IPS DF 19.7 (cell line): Measurements from ENCODE around the gene CHRNA4.
"Not testable (repeated sequence)": the region's sequence is repeated elsewhere in the genome, so short reads cannot be mapped to it uniquely, and the experiment has no call there.

Experiments
- DNase-seq: peaks from one replicate; pipeline ENCODE4 v3.0.0-alpha.2; 2013; ENCODE audit warnings: low read depth, low spot score

CHRNA4 gene

DNA sequence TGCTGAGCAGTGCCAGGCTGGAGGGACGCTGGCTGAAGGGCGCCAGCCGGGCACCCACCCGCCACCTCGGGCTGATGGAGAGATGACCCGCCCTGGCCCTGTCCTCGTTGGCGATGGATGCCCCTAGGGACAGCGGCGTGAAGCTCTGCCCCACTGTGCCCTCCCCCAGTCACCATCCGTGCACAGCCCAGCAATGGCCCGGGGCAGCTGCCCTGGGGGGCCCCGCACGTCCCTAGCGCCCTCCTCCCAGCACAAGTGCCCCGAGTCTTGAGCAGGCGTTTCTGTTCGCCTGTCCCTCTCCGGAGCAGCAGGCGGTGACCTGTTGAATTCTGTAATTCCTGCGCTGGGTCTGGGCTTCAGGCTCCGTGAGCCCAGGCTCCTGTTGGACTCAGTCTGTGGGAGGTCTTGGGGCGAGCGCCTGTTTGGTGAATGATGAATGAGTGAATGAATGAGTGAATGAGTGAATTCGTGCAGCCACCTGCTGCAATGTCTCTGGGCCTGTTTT, 36.8 kb upstream of the CHRNA4 start:
- DNase-seq, result no peak

DNA sequence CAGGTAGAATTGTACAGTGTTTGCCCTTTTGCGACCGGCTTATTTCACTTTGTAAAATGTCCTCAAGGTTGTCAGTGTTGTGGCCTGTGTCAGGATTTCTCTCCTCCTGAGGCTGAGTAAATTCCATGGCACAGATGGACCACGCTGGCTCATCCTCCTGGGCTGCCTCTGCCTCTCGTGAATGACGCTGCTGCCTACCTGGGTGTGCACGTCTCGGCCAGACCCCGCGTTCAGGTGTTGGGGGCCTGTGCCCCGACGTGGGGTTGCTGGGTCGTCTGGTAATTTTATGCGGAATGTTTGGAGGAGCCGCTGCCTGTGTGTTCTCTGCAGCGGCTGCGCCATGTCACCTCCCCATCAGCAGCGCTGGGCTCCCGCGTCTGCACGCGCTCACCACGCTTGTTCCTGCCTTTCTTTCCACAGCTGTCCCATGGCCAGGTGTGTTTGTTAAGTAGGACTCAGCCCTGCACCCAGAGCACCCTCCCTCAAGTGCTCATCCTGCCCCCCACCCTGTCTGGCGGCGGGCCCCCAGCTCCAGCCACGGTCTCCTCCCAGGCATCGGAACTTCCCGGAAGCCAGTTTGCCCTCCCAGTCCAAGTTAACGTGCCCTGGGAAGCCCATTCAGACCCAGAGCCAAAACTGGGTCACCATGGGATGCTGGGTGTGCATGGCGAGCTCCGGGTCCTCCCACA, 36.1 kb upstream of the CHRNA4 start:
- no peak for DNase-seq

DNA sequence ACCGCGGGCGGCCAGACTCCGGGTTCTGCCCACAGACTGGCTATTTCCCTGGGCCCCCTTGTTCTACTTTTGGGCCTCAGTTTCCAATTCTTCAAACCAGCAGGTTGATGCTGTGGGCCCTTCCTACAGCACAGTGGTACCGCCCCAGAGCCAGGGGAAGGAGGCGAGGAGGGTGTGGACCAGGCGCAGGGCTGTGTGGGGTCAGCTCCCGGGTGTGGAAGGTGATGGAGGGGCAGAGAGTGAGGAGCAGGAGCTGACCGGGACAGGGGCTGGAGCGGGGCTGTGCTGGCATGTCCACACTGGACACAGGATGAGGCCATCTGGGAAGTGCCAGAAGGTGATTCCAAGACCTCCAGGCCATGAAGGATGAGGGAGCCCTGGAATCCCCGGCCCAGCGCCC, 35.2 kb upstream of the CHRNA4 start:
- no peak for DNase-seq

DNA sequence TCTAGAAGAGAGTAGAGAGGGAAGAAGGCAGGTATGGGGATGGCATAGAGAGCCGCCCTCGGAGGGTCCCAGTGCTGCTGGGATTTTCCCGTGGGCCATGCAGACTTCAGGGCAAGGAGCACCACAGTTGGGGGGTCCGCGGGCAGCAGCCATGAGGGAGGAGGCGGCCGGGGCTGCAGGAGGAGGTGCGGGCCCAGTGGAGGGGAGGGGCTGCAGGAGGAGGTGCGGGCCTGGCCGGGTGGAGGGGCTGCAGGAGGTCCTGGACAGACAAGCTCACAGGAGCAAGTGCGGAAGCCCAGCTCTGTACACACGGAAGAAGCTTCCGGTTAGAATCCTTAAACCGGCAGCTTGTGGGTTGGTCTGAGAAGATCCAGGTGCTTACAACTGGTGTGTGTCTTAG, 34.6 kb upstream of the CHRNA4 start:
- no peak for DNase-seq

DNA sequence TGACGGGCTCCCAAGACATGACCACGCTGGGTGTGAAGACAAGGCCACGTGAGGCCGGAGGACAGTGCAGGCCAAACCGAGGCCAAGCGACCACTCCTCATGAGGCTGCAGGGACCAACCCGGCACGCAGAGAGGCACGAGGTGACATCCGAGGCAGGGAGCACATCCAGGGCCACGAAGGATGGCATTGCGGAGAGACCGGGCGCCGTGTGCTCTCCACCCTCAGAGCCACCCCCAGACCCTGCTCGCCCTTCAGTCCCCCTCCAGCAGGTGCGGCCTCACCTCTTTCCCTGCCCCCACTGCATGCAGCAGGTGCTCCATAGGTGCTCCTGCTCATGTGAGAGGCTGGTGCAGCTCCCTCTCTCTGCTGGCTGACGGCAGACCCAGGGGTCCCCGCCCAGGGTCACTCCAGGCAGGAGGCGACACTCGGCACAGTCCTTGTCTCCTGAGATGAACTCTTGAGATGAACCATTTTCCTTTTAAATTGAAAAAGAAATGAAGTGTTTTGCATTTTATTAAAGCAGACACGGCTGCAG, 33.8 kb upstream of the CHRNA4 start:
- no peak for DNase-seq

DNA sequence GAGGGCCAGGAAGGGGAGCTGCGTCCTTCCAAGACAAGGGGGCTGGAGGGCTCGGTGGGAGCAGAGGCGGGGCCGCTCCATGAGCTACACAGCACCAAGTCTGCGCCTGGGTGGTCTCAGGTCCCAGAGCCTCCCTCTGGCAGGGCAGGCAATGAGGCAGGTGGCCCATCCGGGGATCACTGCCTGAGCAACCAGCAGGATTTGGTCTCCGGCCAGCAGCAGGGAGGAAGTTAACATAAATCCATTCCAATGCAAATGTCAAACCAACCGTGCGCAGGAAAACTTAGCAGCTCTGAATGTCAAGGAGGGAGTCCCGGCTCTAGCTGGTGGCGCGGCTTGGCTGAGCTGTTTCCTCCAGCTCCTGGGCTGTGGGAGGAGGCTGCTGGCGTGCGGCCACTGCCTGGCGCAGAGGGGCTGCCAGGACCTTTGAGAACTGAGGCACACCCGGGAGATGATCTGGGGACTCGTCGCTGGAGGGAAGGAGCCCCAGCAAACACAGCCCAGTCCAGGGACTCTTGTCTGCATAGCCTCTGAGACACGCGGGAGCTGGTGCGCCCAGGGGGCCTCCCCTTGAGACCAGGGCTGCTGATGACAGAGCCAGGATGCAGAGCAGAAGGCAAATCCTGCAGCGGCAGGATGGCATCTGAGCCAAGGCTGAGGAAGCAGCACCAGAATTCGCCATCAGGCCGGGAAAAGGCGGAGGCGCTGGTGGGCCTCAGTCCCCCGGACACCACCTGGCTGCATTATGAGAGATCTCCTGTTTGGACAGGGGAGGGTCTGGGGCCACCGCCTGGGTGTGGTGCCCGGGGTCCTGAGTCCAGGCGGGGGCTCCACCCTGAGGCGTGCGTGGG, 33.1 kb upstream of the CHRNA4 start:
- peak; percentile 69 for DNase-seq

DNA sequence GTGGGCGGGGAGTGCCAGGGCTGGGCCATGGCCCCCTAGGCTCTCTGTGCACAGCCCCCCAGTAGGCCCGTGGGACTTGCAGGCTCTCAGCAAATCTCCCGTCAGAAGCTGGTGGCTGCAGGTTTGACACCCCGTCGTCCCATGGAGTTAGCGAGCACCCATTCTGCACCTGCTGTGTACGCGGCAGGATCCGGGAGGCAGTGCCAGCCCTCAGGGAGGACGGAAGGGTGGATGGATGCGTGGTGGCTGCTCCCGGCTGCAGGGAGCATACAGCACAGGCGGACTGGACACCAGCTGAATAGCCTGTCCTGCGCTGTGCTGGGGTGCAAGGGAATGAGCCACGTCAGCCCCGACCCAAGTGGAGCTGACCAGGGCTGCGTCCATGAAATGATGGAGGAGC, 32.4 kb upstream of the CHRNA4 start:
- no peak for DNase-seq

DNA sequence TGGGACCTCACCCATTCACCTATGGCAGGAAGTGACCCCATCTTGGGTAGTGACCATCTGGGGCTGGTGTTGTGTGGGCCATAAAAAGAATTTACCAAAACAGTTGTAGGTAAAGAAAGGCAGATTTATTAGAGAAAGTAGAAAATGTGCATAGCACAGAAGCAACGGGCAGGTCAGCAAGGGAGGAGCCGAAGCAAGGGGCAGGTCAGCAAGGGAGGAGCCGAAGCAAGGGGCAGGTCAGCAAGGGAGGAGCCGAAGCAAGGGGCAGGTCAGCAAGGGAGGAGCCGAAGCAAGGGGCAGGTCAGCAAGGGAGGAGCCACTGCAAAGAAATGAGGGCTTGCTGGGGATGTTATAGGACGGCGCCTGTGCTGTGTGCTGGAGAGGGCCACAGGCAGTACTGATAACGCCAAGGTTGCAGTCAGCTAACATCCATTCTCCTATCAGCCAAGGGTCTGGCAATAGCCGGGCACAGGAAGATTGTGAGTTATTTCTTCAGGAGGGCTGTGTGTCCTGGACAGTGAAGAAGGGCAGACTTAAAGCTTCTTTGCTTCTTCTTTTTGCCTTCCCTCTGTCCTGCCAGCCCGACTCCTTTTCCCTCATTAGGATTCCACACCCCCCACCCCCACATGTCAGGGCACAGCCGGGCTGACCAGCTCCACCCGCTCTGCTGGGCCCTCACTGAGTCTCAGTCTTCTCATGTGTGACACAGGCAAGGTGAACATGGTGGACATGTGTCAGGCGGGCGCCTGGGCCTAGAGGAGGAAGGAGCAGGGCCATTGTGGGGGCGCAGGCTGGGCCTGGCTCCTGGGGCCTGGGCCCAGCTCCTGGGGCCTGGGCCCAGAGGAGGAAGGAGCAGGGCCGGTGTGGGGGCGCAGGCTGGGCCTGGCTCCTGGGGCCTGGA, 31.6 kb upstream of the CHRNA4 start:
- DNase-seq, result no peak

DNA sequence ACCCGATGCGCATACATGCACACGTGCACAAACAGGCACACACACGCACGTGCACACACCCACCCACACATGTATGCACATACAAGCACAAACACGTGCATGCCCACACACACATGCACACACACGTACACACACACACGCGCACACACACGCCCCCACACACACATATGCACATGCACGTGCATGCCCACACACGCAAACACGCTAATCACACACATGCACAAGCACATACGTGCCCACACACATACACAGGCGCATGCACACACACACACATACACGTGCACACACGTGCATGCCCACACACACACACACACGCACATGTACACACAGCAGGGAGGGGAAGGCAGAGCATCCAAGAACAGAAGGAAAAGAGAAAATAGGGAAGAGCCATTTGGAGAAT, 26.8 kb upstream of the CHRNA4 start:
- no peak for DNase-seq

DNA sequence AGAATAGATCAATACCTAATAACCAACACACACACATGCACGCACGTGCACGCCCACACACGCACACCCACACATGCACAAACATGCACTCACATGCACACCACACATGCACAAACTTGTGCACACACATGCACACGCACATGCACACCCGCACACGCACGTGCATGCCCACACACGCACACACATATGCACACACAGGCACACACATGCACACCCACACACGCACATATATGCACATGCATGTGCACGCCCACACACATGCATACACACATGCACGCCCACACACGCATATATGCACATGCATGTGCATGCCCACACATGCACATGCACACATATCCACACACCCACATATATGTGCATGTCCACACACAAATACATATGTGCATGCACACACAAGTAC, 26.2 kb upstream of the CHRNA4 start:
- no peak for DNase-seq

DNA sequence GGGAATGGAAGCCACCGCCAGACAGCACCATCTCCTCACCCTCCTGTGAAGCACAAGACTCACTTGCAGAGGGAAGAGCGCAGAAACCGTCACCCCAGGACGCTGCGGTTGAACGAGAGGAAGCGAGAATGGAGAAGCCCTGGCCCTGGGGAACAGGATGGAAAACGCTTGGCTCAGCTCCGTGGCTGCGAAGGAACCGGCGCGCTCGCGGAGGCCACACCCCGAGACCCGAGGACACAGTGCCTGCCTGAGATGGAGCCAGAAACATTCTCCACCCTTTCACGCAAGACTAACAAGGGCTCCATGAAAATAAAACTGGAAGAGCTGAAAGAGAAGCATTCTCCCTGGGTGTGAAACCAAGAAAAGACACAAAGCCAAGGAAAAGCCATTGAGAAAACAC, 25.3 kb upstream of the CHRNA4 start:
- DNase-seq, result no peak

DNA sequence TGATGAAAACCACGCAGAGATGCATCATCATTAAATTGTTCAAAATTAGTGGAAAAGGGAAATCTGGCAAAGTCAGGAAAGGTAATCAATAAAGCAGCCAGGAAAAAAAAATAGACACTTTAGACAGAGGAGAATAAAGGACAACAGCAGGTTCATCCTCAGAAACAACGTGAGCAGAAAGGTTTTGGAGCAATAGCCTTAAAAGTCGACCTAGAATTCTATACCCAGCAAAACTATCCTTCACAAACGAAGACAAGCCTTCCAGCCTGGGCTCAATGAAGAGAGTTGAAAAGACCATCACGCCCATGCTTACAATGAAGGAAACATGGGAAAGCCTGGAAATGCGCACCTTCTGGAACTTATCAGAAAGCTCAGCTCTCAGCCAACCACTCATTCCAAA, 24.7 kb upstream of the CHRNA4 start:
- DNase-seq, result no peak

DNA sequence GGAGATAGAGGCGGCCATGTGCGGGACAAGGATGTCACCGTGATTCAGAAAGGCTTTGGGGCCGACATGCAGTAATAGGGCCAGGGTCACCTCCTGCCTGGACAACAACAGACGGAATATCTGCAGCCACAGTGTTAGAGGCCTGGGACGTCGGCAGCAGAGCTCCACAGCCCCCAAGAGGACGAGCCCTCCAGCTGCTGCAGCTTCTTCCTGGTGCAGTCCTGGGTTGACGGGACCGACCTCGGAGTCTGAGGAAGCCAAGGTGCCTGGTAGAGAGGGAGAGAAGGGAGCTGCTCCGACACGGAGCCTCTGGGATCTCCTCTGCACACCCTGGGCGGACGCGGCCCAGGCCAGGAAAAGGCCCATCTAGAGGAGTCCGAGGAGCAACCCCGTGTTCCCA, 23.2 kb upstream of the CHRNA4 start:
- no peak for DNase-seq

DNA sequence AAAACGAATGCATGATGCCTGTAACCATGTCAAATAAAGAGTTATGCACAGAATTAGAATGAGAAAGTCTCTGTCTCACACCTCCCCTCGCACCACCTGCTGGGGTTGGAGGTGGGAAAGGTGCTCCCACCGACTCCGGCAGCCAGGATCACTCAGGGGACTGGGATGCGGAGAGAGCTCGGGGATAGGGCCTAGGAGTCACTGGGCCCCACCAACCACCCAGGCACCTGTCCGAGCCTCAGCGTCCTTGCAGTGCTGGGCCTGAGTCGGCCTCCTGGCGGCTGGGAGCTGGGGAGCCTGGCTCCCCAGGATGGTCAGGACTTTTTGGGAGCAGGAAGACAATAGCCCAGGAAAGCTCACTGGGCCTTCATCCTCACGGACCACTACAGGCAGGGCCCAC, 22.4 kb upstream of the CHRNA4 start:
- no peak for DNase-seq

DNA sequence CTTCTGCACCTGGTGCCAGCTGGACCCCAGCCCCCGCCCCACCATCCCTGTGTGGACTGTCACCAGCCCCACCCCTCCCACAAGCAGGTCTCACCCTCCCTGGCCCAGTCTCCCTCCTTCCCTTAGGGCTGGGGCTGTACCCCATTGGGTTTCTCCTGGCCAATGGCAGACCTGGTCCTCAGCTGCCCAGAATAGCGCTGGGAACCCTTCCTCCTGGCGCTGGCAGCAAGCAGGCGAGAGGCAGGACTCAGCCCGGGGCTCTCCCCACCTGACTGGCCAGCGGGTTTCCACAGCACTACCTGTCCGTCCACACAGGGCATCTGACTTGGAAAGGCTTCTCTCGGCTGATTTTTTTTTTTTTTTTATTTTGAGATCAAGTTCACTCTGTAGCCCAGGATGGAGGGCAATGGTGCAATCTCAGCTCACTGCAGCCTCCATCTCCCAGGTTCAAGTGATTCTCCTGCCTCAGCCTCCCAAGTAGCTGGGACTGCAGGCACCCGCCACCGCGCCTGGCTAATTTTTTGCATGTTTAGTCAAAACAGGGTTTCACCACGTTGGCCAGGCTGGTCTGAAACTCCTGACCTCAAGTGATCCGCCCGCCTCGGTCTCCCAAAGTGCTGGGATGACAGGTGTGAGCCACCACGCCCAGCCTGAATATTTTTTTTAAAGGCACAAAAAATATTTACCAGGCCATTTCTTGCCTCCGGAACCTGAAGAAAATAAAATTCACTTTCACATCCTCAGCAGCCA, 21.6 kb upstream of the CHRNA4 start:
- DNase-seq, result no peak

DNA sequence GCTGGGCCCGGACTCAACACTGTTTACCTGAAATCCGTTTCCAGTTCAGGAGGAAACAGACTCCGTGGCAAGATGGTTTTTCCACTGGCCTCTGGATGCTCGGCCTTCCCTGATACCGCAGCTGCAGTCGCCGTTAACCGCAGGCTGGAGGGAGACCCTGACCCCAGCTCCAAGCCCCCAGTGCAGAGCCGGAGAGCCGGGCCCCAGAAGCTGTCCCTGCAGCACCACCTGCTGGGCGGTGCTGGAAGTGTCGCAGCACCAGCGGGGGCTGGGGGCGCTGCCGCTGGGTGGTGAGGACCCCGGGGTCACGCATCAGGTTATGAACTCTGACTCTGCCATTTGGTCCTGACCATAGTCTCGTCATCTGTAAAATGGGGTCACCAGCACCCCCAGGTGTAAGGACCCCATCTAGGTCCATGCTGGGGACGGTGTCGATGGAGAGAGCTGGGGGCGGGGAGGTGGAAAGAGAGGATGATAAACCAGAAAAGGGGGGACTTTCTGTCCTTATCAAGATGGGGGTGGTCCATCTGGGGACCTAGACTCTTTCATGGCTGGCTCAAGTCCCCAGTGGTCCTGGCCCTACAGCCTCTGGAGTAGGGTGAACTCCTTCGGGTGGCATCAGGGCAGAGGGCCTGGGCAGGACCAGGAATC, 20.8 kb upstream of the CHRNA4 start:
- no peak for DNase-seq

DNA sequence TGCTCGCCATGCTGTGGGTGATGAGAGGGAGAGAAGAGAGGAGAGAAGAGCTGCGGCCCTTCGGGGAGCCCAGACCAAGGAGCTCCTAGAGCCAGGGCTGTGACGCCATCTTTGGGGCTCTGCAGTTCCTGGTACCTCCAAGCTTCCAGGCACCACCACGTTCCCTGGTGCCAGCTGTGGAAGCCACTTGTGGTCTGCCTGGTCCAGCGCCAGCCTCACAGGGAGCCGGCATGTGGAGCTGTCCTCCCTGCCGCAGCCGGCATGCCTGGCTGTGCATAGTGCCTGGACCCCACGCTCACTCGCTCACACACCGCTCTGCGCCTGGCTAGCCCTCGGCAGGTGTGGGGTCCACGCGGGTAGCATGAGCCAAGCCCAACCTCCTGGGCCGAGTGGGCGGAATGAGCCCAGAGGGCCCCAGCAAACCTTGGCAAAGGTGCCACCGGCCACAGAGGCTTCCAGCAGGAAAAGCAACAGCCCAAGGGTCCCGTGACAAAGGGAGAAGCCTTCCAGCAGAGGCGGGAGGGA, 19.3 kb upstream of the CHRNA4 start:
- no peak for DNase-seq

DNA sequence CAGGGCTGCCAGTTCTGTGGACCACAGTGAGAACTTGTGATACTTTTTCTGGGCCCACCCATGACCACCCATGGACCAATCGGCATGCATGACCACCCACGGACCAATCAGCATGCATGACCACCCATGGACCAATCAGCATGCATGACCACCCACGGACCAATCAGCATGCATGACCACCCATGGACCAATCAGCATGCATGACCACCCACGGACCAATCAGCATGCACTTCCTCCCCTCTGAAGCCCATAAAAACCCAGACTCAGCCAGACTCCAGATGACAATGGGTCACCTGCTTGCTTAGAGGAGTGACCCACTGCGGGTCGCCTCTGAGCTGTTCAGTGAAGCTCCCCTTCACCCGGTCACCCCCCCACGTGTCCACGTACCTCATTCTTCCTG, 18.7 kb upstream of the CHRNA4 start:
- DNase-seq, result not testable (repeated sequence)

DNA sequence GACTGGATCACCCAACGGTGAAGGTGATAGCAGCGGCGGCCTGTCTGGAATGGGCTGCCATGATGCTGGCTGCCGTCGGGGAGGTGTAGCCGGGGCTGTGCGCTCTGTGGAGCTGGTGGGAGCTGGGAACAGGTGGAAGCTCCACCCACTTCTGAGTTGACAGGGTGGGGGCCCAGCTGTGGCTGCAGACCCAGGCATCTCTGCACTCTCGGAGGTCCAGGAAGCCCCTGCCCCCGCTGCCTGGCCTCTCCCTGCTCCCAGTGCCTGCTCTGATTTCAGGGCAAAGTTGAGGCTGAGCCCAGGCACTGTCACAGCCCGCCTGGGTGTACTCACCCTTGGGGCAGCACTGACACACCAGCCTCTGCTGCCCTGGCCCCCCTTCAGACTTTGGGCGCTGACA, 18.1 kb upstream of the CHRNA4 start:
- DNase-seq, result no peak

DNA sequence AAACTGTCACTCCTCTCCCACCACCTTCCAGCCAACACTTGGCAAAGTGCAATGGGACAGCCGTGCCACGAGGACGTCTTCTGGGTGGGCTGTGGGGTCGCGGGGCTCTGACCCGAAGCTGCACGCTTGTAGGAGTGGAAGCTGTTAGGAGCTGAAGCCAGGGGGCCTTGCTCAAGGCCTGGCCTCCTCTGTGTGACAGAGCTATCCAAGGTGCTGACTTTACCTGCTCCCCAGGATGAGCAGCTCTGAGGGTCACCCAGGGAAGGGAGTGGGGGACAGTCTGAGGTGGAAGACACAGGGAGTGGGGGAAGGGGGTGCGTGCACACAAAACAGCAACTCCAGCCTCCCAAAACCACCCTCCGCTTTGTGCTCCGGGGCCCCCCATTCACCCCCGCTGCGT, 17.5 kb upstream of the CHRNA4 start:
- no peak for DNase-seq
